Transverse colon (tissue), 4 donors: ENCODE data around the gene PCED1A. TPM values are rescaled to one million over a fixed set of nuclear protein-coding genes. Genes with fewer than 3 reads are reported as not detected.

ENCODE experiments used
- DNase-seq: peaks from one replicate; pipeline ENCODE4 v3.0.0-alpha.2; 2019
- H3K27ac ChIP-seq, 4 donors: fragments of 200-600 bp; sonication (generic); 2 replicates each; pipeline ENCODE4 v1.5.1; 2016 to 2018; ENCODE audit warnings: inconsistent platforms in 4 of 4
- H3K27me3 ChIP-seq: fragments of 200-600 bp; sonication (generic); 2 replicates; pipeline ENCODE4 v1.5.1; 2017; ENCODE audit warnings: inconsistent platforms
- H3K36me3 ChIP-seq, 4 donors: fragments of 200-600 bp; sonication (generic); 2 replicates each; pipeline ENCODE4 v1.5.1; 2017 to 2019; ENCODE audit warnings: inconsistent platforms in 4 of 4
- H3K4me1 ChIP-seq, 4 donors: fragments of 200-600 bp; sonication (generic); 2 replicates each; pipeline ENCODE4 v1.5.1; 2017 to 2020; ENCODE audit warnings: inconsistent platforms in 4 of 4
- H3K4me3 ChIP-seq, 4 donors: fragments of 200-600 bp; sonication (generic); 1 replicate in 1 of 4; 2 replicates in 3 of 4; pipeline versions ENCODE4 v1.5.1 to v1.6.1; 2017 to 2019; ENCODE audit warnings: inconsistent platforms in 4 of 4
- H3K9me3 ChIP-seq, 2 donors: fragments of 200-600 bp; sonication (generic); 2 replicates each; pipeline ENCODE4 v1.5.1; 2017 to 2019; ENCODE audit warnings: inconsistent platforms in 2 of 2
- EP300 ChIP-seq: sonication (generic); formaldehyde crosslinking; IDR thresholded peaks from one replicate; pipeline ENCODE4 v1.6.1; 2017; ENCODE audit warnings: antibody characterized with exemption, low read depth
- POLR2A ChIP-seq: fragments of 450-650 bp; IDR thresholded peaks from one replicate; pipeline ENCODE4 v1.6.1; 2016; ENCODE audit warnings: antibody characterized with exemption, mild to moderate bottlenecking, moderate library complexity
- POLR2AphosphoS5 ChIP-seq, 3 donors: sonication (generic); formaldehyde crosslinking; IDR thresholded peaks; one replicate each; pipeline ENCODE4 v1.6.1; 2016; ENCODE audit warnings: antibody characterized with exemption in 3 of 3
- WGBS, 2 donors: methylation state at CpG; one replicate each; pipeline ENCODE4 v1.1.5; 2018; ENCODE audit warnings: low coverage in 1 of 2; 5-methylcytosine and 5-hydroxymethylcytosine counted together
- in situ Hi-C, 4 donors: fragments of 200-750 bp; cut with MboI; loops; one replicate each; pipeline versions ENCODE4 v1.15.0 to v1.15.1; 2017; ENCODE audit warnings: low sequenced_read_pairs in 3 of 4, low pct_ligation_motif_present in 1 of 4, low pct_unique_long_range_greater_than_20kb in 1 of 4
- intact Hi-C: fragments of 100-400 bp; cut with DNase I; formaldehyde crosslinking; loops from one replicate; pipeline ENCODE4 v1.15.1; 2023; ENCODE audit warnings: low total_unique reads
- total RNA-seq, 4 donors: library from RNA; depleted of rRNA; stranded (reverse); fragments of >200 nt; gene quantifications; one replicate each; pipeline ENCODE4 v1.1.0, GENCODE V29; 2016
- TF ChIP-seq, protein P1 (sequence below), 5 experiments: fragments of 200-600 bp in 3 of 5; fragments of 450-650 bp in 2 of 5; sonication (generic) in 3 of 5; IDR thresholded peaks; 1 replicate in 2 of 5; 2 replicates in 3 of 5; pipeline ENCODE4 v1.5.1; 2016 to 2017; ENCODE audit warnings: antibody characterized with exemption in 5 of 5, inconsistent platforms in 3 of 5, mild to moderate bottlenecking in 2 of 5, moderate library complexity in 1 of 5

The PCED1A gene
- total RNA-seq, 4 donors from 2014 or later = 15.5 to 85.7 (median 36.6) TPM

DNA sequence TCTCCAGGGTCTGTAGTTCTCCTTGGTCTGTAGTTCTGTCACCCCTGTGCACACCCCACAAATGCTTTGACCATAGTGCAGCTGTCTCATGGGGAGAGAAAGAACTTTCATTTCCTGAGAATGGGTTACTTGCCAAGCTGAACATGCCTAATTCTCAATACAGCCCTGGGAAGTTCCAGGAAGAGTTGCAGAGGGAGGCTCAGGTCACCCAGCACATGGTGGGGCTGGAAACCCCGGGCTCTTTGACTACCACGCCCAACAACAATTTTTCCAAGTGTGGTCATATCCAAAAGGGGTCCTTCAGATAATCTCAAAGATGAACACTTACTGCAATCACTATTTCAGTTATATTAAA lies 30.6 kb upstream of the PCED1A start:
- WGBS, 2 donors = 48% methylated on average over 2 of the region's 2 CpGs; no CpG with 5 or more reads in 1 of the 2 donors
- H3K36me3 ChIP-seq = no peaks in the 10 kb centered on the region
- H3K4me1 ChIP-seq = peaks cover 0 to 45% (median 29%) of the 10 kb centered on the region in 4 donors
- TF ChIP-seq, protein P1, sequence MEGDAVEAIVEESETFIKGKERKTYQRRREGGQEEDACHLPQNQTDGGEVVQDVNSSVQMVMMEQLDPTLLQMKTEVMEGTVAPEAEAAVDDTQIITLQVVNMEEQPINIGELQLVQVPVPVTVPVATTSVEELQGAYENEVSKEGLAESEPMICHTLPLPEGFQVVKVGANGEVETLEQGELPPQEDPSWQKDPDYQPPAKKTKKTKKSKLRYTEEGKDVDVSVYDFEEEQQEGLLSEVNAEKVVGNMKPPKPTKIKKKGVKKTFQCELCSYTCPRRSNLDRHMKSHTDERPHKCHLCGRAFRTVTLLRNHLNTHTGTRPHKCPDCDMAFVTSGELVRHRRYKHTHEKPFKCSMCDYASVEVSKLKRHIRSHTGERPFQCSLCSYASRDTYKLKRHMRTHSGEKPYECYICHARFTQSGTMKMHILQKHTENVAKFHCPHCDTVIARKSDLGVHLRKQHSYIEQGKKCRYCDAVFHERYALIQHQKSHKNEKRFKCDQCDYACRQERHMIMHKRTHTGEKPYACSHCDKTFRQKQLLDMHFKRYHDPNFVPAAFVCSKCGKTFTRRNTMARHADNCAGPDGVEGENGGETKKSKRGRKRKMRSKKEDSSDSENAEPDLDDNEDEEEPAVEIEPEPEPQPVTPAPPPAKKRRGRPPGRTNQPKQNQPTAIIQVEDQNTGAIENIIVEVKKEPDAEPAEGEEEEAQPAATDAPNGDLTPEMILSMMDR (IDR thresholded peaks at IDR 0.05) = no peak
- TF ChIP-seq POLR2AphosphoS5 (IDR thresholded peaks at IDR 0.05) (no peak), POLR2A (no peak), EP300 (no peak)
- H3K27me3 ChIP-seq = peaks cover 21% of the 10 kb centered on the region
- no peaks in the 10 kb centered on the region for H3K9me3 ChIP-seq
- H3K4me3 ChIP-seq = no peak overlapping the region
- no peak for DNase-seq
- intact Hi-C loops (no loop called here), in situ Hi-C loops (no loop called here)
- no peak overlapping the region for H3K27ac ChIP-seq

DNA sequence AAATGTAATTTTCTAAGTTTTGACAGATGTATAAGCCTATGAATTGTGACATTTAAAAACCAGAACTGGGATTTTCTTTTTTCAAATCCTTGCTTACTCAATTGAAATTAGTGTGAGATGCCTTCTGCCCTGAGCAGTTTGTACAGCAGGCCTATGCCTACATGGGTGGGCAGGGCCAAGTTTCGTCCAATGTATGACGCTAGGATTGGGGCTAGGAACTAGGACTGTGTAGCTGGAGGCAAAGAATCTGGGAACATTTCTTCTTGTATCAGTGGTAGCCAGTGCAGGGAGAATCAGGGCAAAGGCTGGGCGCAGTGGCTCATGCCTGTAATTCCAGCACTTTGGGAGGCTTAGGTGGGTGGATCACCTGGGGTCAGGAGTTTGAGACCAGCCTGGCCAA lies 28.9 kb upstream of the PCED1A start:
- intact Hi-C loops (no loop called here), in situ Hi-C loops (no loop called here)
- Histone ChIP-seq H3K27ac (no peak overlapping the region), H3K27me3 (peaks cover 21% of the 10 kb centered on the region), H3K4me1 (peaks cover 0 to 29% (median 18%) of the 10 kb centered on the region in 4 donors), H3K4me3 (no peak overlapping the region), H3K36me3 (no peaks in the 10 kb centered on the region), H3K9me3 (no peaks in the 10 kb centered on the region)
- 100% methylated on average over 1 to 3 of the region's 3 CpGs for WGBS, 2 donors
- no peak for TF ChIP-seq POLR2AphosphoS5 (IDR thresholded peaks at IDR 0.05)
- no peak for DNase-seq

DNA sequence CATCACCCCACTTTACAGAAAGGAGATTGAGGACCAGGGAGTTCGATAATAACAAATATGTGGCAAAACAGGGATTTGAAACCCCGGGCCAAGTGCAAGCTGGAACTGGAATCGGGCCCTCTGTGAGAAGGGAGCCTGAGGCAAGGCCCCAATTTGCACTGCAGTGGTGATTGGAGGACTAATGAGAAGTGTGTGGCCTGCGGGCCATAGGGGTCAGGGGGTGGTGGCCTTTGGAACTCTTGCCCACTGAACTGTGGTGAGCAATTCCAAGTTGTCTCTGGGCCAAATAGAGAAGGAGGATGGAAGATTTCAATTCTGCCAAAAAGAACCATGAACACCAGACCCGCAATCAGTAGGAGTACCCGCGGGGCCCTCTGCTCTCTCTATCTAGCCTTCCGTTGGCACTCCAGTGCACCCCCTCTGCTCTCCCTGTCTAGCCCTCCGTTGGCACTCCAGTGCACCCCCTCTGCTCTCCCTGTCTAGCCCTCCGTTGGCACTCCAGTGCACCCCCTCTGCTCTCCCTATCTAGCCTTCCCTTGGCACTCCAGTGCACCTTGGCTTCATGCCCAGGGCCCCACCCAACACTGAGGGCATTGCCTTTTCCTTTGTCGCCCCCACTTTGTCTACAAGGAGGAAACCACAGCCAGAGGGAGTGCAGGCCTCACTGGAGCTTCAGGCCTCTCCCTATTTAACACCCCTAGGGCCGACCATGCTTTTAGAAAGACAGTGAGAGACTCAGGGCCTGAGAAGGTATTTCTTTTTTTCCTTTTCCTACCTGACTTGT lies 26.8 kb upstream of the PCED1A start:
- DNase-seq = peak; percentile 34
- in situ Hi-C loops = no loop called here
- Histone ChIP-seq H3K9me3 (no peaks in the 10 kb centered on the region), H3K27ac (no peak overlapping the region), H3K36me3 (no peaks in the 10 kb centered on the region), H3K4me1 (peaks cover 0 to 19% (median 12%) of the 10 kb centered on the region in 4 donors), H3K4me3 (no peak overlapping the region), H3K27me3 (peaks cover 20% of the 10 kb centered on the region)
- intact Hi-C loops = no loop called here
- TF ChIP-seq POLR2AphosphoS5 (IDR thresholded peaks at IDR 0.05) (no peak), EP300 (no peak), POLR2A (no peak)
- TF ChIP-seq, protein P1 (IDR thresholded peaks at IDR 0.05) = no peak
- WGBS, 2 donors = 70 to 78% methylated on average over 5 to 12 of the region's 12 CpGs

DNA sequence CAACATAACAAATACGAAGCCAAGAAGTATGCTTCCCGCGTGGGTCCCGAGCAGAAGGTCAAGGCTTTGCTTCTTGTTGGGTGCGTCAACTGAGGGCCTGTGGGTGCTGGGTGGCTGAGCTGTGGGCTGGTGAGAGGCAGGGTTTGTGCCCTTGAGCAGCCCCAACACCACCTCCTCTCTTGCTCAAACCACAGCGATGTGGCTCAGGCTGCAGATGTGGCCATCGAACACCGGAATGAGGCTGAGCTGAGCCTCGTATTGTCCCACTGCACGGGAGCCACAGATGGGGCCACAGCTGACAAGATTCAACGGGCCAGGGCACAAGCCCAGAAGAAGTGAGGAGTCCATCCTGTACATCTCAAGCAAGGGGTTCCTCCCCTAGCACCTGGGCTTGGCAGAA lies 25.8 kb upstream of the PCED1A start:
- H3K36me3 ChIP-seq = peaks cover 0 to 10% (median 0%) of the 10 kb centered on the region in 4 donors
- H3K4me1 ChIP-seq = peaks cover 0 to 8% (median 2%) of the 10 kb centered on the region in 4 donors
- H3K9me3 ChIP-seq = no peaks in the 10 kb centered on the region
- no peak overlapping the region for H3K4me3 ChIP-seq
- WGBS, 2 donors = 91% methylated on average over 11 of the region's 11 CpGs; no CpG with 5 or more reads in 1 of the 2 donors
- no peak overlapping the region for H3K27ac ChIP-seq
- peaks cover 10% of the 10 kb centered on the region for H3K27me3 ChIP-seq
- in situ Hi-C loops (no loop called here), intact Hi-C loops (no loop called here)
- no peak for DNase-seq
- no peak for TF ChIP-seq EP300

GRCh38 chr20:2865630-2866029 lies 25.2 kb upstream of the PCED1A start:
- Histone ChIP-seq H3K27ac (no peak overlapping the region), H3K4me3 (no peak overlapping the region), H3K9me3 (no peaks in the 10 kb centered on the region), H3K27me3 (peaks cover 4% of the 10 kb centered on the region), H3K4me1 (peaks cover 0 to 3% (median under 1%) of the 10 kb centered on the region in 4 donors), H3K36me3 (peaks cover 0 to 16% (median 0%) of the 10 kb centered on the region in 4 donors)
- TF ChIP-seq, protein P1 (IDR thresholded peaks at IDR 0.05) = no peak
- TF ChIP-seq POLR2A (no peak), EP300 (no peak), POLR2AphosphoS5 (IDR thresholded peaks at IDR 0.05) (no peak)
- intact Hi-C loops = no loop called here
- 91 to 100% methylated on average over 2 to 3 of the region's 3 CpGs for WGBS, 2 donors
- in situ Hi-C loops = no loop called here
- no peak for DNase-seq
